K562 (cell line): ENCODE data around the gene ENTREP3. TPM values are rescaled to one million over a fixed set of nuclear protein-coding genes. Genes with fewer than 3 reads are reported as not detected.

ENCODE experiments used
- ATAC-seq: fragments of 200-7000 bp; cut with Tn5 transposase; 3 replicates; pipeline ENCODE4 v1.9.1; 2020; ENCODE audit warnings: moderate library complexity
- BruUV-seq: library from RNA; stranded (reverse); fragments of 400-500 nt; replicated peaks from 2 replicates; lab custom pipeline; 2021; lab: Mats Ljungman, UMichigan
- CTCF ChIA-PET: fragments of 300-600 bp; formaldehyde crosslinking; extraction: SDS; loops from one replicate; lab custom pipeline; 2021; ENCODE audit warnings: low intra/inter-chr PET ratio; lab: Yijun Ruan, JAX
- POLR2A ChIA-PET: fragments of 300-600, 350-650 bp; sonication (Branson Sonifier 250); formaldehyde crosslinking; extraction: SDS; loops from one replicate; lab custom pipeline; 2021; ENCODE audit warnings: antibody characterized with exemption, inconsistent platforms; lab: Yijun Ruan, JAX
- DNase-seq, 4 experiments: peaks; one replicate each; pipeline versions ENCODE4 v3.0.0 to v3.0.0-alpha.2; 2011 to 2018; ENCODE audit warnings: low spot score in 3 of 4, mixed read lengths in 3 of 4; ENCODE audit errors: extremely low read depth in 1 of 4
- FAIRE-seq: peaks from 2 replicates; lab custom pipeline; 2011; peaks lifted over from hg19 to GRCh38; lab: Jason Lieb, UNC
- H2AFZ ChIP-seq: 2 replicates; pipeline ENCODE4 v1.6.0; 2011; ENCODE audit warnings: low read depth, low read length, control low read depth, inconsistent platforms
- H3K27ac ChIP-seq: fragments of 200-600 bp; 3 replicates; pipeline ENCODE4 v1.8.0; 2011; ENCODE audit warnings: low read depth, mild to moderate bottlenecking, control low read depth, inconsistent platforms, low read length, moderate library complexity, mixed read lengths; ENCODE audit errors: extremely low read depth
- H3K27me3 ChIP-seq, 2 experiments: fragments of 300-600 bp in 1 of 2; 2 replicates in 1 of 2; 3 replicates in 1 of 2; pipeline versions ENCODE4 v1.6.0 to v1.8.0; 2011; ENCODE audit warnings: inconsistent platforms in 2 of 2, low read length in 2 of 2, mild to moderate bottlenecking in 1 of 2, mixed read lengths in 1 of 2, moderate library complexity in 1 of 2; ENCODE audit not compliant: control insufficient read depth in 2 of 2, insufficient read depth in 2 of 2
- H3K36me3 ChIP-seq: fragments of 300-600 bp; 3 replicates; pipeline ENCODE4 v1.8.0; 2011; ENCODE audit warnings: mild to moderate bottlenecking, low read length, inconsistent platforms; ENCODE audit not compliant: control insufficient read depth, insufficient read depth
- H3K4me1 ChIP-seq, 2 experiments: fragments of 200-600 bp in 1 of 2; replicated peaks in 1 of 2; 2 replicates in 1 of 2; 3 replicates in 1 of 2; pipeline versions ENCODE4 v1.5.1 to v1.8.0; 2011; ENCODE audit warnings: inconsistent platforms in 2 of 2, low read length in 2 of 2, mild to moderate bottlenecking in 1 of 2, mixed read lengths in 1 of 2, moderate library complexity in 1 of 2; ENCODE audit not compliant: control insufficient read depth in 2 of 2, insufficient read depth in 2 of 2
- H3K4me2 ChIP-seq: 2 replicates; pipeline ENCODE4 v1.6.1; 2011; ENCODE audit warnings: low read length, control low read depth, inconsistent platforms, mixed read lengths; ENCODE audit not compliant: insufficient read depth
- H3K4me3 ChIP-seq: fragments of 200-600 bp; sonication (generic), shearing (Covaris generic); 2 replicates; pipeline ENCODE4 v1.5.1; 2016; ENCODE audit warnings: control low read depth, inconsistent platforms
- H3K79me2 ChIP-seq: fragments of 200-600 bp; 3 replicates; pipeline ENCODE4 v1.8.0; 2011; ENCODE audit warnings: low read length, inconsistent platforms; ENCODE audit not compliant: control insufficient read depth, insufficient read depth
- H3K9ac ChIP-seq, 2 experiments: 2 replicates each; pipeline versions ENCODE4 v1.6.0 to v1.6.1; 2011; ENCODE audit warnings: low read depth in 2 of 2, low read length in 2 of 2, control low read depth in 1 of 2, inconsistent platforms in 1 of 2, mild to moderate bottlenecking in 1 of 2, mixed read lengths in 1 of 2; ENCODE audit not compliant: insufficient read depth in 1 of 2
- H3K9me1 ChIP-seq: one replicate; pipeline ENCODE4 v1.6.0; 2011; ENCODE audit warnings: inconsistent platforms, mild to moderate bottlenecking, low read length, moderate library complexity; ENCODE audit not compliant: control insufficient read depth, insufficient read depth
- H3K9me3 ChIP-seq: replicated peaks from 2 replicates; pipeline ENCODE4 v1.5.1; 2011; ENCODE audit warnings: low read depth, low read length, inconsistent platforms; ENCODE audit not compliant: control insufficient read depth, insufficient read depth
- H4K20me1 ChIP-seq: replicated peaks from 2 replicates; pipeline ENCODE4 v1.6.1; 2011; ENCODE audit warnings: low read length, inconsistent platforms, mixed read lengths; ENCODE audit not compliant: control insufficient read depth, insufficient read depth
- C11orf30 ChIP-seq: fragments of 450-650 bp; IDR thresholded peaks from 2 replicates; pipeline ENCODE4 v1.6.1; 2016; ENCODE audit warnings: low read depth, mild to moderate bottlenecking
- CTBP1 ChIP-seq: fragments of 450-650 bp; IDR thresholded peaks from 2 replicates; pipeline ENCODE4 v1.6.1; 2016; ENCODE audit warnings: borderline replicate concordance
- KLF10 ChIP-seq: fragments of 250-450 bp; sonication (Bioruptor Pico); IDR thresholded peaks from 2 replicates; pipeline ENCODE4 v1.6.1; 2021; ENCODE audit warnings: matching md5 sums
- MCM7 ChIP-seq, 2 experiments: fragments of 450-650 bp; IDR thresholded peaks; 2 replicates each; pipeline ENCODE4 v1.6.1; 2016 to 2018
- MIER1 ChIP-seq: fragments of 450-650 bp; IDR thresholded peaks from 2 replicates; pipeline ENCODE4 v1.6.1; 2016; ENCODE audit warnings: antibody characterized with exemption, mild to moderate bottlenecking, low read depth
- NCOA2 ChIP-seq, 2 experiments: fragments of 450-650 bp; IDR thresholded peaks; 2 replicates each; pipeline ENCODE4 v1.6.1; 2018; ENCODE audit warnings: mild to moderate bottlenecking in 2 of 2, moderate library complexity in 1 of 2; ENCODE audit not compliant: partially characterized antibody in 2 of 2
- POLR2G ChIP-seq: fragments of 200-400 bp; formaldehyde crosslinking; IDR thresholded peaks from 2 replicates; pipeline ENCODE4 v1.6.1; 2017; ENCODE audit warnings: low read depth, mild to moderate bottlenecking, antibody characterized with exemption, low read length, moderate library complexity
- RUNX1 ChIP-seq: sonication (generic); IDR thresholded peaks from 2 replicates; pipeline ENCODE4 v1.6.1; 2016; ENCODE audit warnings: antibody characterized with exemption, low read depth
- ZBED1 ChIP-seq: IDR thresholded peaks from 2 replicates; pipeline ENCODE4 v1.6.1; 2014
- ZNF174 ChIP-seq: fragments of 250-450 bp; sonication (Bioruptor Pico); IDR thresholded peaks from 2 replicates; pipeline ENCODE4 v1.4.0; 2020; ENCODE audit warnings: mild to moderate bottlenecking
- WGBS: fragments of 100-300 bp; shearing (Covaris generic); methylation state at CpG from one replicate; pipeline ENCODE4 v1.1.6; 2016; ENCODE audit warnings: low coverage, mixed read lengths; ENCODE audit not compliant: insufficient coverage; ENCODE audit errors: missing lambda C conversion rate; 5-methylcytosine and 5-hydroxymethylcytosine counted together
- in situ Hi-C: fragments of 300-500 bp; cut with MboI; formaldehyde crosslinking; loops from 4 replicates; pipeline ENCODE4 v1.15.0; 2018; ENCODE audit warnings: inconsistent platforms, mixed read lengths
- intact Hi-C: fragments of 100-400 bp; cut with micrococcal nuclease; formaldehyde crosslinking; loops from 2 replicates; pipeline ENCODE4 v1.14.2; 2022
- polyA plus RNA-seq, 8 experiments: library from polyadenylated mRNA; depleted of rRNA in 4 of 8; stranded (reverse) in 5 of 8; unstranded in 3 of 8; fragments of >200 nt; fragmentation: Nextera tagmentation in 2 of 8; fragmentation: Illumina TruSeq in 1 of 8; extraction: Ambion mirVana in 2 of 8; extraction: Trizol in 1 of 8; gene quantifications; 2 replicates each; pipeline versions ENCODE4 v1.2.1 to v1.2.3, GENCODE V29; 2011 to 2014; ENCODE audit warnings: inconsistent platforms in 1 of 8, missing spikeins in 1 of 8
- total RNA-seq, 7 experiments: library from RNA; depleted of rRNA in 6 of 7; stranded (reverse); fragments of >200 nt in 6 of 7; fragmentation: Illumina TruSeq in 2 of 7; extraction: Trizol in 2 of 7; gene quantifications; 2 replicates each; pipeline versions ENCODE4 v1.2.1 to v1.2.3, GENCODE V29; 2011 to 2021; ENCODE audit warnings: low replicate concordance in 1 of 7
- TF ChIP-seq, protein P1 (sequence below): sonication (generic); formaldehyde crosslinking; IDR thresholded peaks from 2 replicates; pipeline ENCODE4 v1.8.0; 2022; ENCODE audit warnings: missing genetic modification reagents, mild to moderate bottlenecking, borderline replicate concordance
- TF ChIP-seq, protein P2 (sequence below): fragments of 450-650 bp; IDR thresholded peaks from 2 replicates; pipeline ENCODE4 v1.6.1; 2018; ENCODE audit warnings: mild to moderate bottlenecking, low read depth; ENCODE audit not compliant: partially characterized antibody
- TF ChIP-seq, protein P3 (sequence below): sonication (generic); formaldehyde crosslinking; IDR thresholded peaks from 2 replicates; pipeline ENCODE4 v1.8.1; 2023; ENCODE audit warnings: mild to moderate bottlenecking, missing genetic modification reagents, moderate library complexity
- TF ChIP-seq, protein P4 (sequence below): sonication (generic); formaldehyde crosslinking; IDR thresholded peaks from 2 replicates; pipeline ENCODE4 v1.8.0; 2022; ENCODE audit warnings: missing genetic modification reagents, mild to moderate bottlenecking, moderate library complexity, borderline replicate concordance

ENTREP3 gene
- total and polyA plus RNA-seq, 9 of the 15 experiments (the other 6 are each of a cell fraction or from before 2014, with no cell fraction given) = 1.9 to 41.8 (median 5.9) TPM

DNA sequence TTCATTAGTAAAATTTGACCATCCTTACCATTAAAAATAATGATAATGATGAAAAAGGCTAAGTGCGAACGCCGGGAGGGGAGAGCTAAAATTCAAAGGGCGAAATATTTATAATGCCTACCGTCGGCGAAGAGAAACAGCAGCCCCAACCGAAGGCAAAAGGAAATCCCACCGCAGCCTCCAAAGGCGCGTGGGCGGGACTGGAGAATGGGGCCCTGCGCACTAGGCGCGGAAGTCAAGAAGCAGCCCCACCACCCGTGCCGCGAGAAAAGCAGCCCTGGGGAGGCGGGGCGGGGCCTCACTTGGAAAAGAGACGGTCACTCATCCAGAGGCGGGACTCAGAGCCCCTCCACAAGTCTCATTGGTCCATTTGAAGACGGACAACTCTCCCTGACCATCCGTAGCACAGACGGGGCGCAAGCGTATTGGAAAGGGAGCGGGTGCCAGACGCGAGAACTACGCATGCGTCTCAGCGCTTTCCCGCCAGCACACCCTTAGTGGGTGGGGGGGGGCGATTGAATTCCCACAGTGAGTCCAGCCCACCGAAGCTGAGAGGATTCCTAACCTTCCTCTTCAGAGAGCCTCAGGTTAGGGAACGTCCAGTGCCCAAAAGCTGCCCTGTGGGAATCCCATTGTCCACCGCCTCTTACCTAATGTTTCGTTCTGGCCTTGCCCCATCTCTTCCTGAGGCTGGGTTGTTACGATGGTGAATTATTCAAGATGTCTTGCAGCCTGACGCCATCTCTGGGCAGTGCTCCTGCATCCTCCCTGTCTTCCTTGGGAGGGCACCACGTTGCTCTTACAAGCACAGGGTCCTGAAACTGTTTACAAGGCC is 27.8 kb downstream of the ENTREP3 start (continued):
- TF ChIP-seq, protein P1, sequence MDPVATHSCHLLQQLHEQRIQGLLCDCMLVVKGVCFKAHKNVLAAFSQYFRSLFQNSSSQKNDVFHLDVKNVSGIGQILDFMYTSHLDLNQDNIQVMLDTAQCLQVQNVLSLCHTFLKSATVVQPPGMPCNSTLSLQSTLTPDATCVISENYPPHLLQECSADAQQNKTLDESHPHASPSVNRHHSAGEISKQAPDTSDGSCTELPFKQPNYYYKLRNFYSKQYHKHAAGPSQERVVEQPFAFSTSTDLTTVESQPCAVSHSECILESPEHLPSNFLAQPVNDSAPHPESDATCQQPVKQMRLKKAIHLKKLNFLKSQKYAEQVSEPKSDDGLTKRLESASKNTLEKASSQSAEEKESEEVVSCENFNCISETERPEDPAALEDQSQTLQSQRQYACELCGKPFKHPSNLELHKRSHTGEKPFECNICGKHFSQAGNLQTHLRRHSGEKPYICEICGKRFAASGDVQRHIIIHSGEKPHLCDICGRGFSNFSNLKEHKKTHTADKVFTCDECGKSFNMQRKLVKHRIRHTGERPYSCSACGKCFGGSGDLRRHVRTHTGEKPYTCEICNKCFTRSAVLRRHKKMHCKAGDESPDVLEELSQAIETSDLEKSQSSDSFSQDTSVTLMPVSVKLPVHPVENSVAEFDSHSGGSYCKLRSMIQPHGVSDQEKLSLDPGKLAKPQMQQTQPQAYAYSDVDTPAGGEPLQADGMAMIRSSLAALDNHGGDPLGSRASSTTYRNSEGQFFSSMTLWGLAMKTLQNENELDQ = no peak
- TF ChIP-seq, protein P2, sequence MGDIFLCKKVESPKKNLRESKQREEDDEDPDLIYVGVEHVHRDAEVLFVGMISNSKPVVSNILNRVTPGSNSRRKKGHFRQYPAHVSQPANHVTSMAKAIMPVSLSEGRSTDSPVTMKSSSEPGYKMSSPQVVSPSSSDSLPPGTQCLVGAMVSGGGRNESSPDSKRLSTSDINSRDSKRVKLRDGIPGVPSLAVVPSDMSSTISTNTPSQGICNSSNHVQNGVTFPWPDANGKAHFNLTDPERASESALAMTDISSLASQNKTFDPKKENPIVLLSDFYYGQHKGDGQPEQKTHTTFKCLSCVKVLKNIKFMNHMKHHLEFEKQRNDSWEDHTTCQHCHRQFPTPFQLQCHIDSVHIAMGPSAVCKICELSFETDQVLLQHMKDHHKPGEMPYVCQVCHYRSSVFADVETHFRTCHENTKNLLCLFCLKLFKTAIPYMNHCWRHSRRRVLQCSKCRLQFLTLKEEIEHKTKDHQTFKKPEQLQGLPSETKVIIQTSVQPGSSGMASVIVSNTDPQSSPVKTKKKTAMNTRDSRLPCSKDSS = no peak
- no peak for TF ChIP-seq KLF10 (CRISPR knock-in tag)

DNA sequence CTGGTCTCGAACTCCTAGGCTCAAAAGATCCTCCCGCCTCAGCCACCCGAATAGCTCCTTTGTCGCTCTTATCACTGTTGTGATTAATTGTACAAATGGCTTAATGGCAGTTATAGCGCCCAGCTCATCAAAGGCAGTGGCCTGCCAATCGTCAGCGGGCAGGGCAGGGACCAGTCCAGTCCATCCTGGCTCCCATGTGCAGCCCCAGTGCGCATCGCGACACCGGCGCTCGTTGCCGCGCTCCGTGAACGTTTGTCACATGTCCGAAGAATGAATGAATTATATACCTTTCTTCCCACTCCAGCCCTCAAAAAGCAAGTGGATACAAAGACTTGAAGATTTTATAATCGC is 28.4 kb downstream of the ENTREP3 start:
- Histone ChIP-seq H2AFZ (peak overlapping the region; percentile 51), H3K79me2 (peaks cover 27% of the 10 kb centered on the region), H3K27me3 (no peaks in the 10 kb centered on the region), H3K9me3 (no peaks in the 10 kb centered on the region), H3K9me1 (no peaks in the 10 kb centered on the region), H3K36me3 (no peaks in the 10 kb centered on the region; the same call in 2 of the 3 replicates), H4K20me1 (no peaks in the 10 kb centered on the region), H3K9ac (peak overlapping the region; percentile 83 to 96), H3K4me3 (peak overlapping the region; percentile 51), H3K4me2 (peak overlapping the region; percentile 81), H3K27ac (peak overlapping the region; percentile 86), H3K4me1 (peaks cover 30 to 50% of the 10 kb centered on the region in 2 experiments)
- WGBS = 1% methylated on average over 19 of the region's 19 CpGs
- TSS peak; percentile 86 for BruUV-seq
- FAIRE-seq = no peak
- ChIA-PET POLR2A (interaction anchor here (0.6 to 1.9 kb wide), 5 partner anchors 19 to 240 kb away, joined by 3 to 7 read pairs (median 4); no protein-coding TSS in a partner anchor), CTCF (interaction anchor here (2.7 to 3.2 kb wide), 2 partner anchors 20 to 50 kb away, joined by 17 to 31 read pairs; partner anchors contain the start of gene THBS3)
- ATAC-seq = peak; percentile 63
- intact Hi-C loops = loop anchor here (1.0 kb wide), 4 partner anchors 17 to 51 kb away; partner anchors contain the start of gene THBS3
- in situ Hi-C loops = no loop called here
- DNase-seq = peak; percentile 54 to 79 (median 58)
- TF ChIP-seq CTBP1 = peak; percentile 50; the same call in 1 of the 2 replicates
- TF ChIP-seq MIER1 = no peak; the same call in 1 of the 2 replicates
- no peak for TF ChIP-seq ZNF174
- TF ChIP-seq NCOA2 (IDR thresholded peaks at IDR 0.05; ENCODE audit: partially characterized antibody in 2 of 2) = no peak
- TF ChIP-seq, protein P3, sequence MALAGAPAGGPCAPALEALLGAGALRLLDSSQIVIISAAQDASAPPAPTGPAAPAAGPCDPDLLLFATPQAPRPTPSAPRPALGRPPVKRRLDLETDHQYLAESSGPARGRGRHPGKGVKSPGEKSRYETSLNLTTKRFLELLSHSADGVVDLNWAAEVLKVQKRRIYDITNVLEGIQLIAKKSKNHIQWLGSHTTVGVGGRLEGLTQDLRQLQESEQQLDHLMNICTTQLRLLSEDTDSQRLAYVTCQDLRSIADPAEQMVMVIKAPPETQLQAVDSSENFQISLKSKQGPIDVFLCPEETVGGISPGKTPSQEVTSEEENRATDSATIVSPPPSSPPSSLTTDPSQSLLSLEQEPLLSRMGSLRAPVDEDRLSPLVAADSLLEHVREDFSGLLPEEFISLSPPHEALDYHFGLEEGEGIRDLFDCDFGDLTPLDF (CRISPR knock-in tag) = no peak
- TF ChIP-seq C11orf30 = 0 out of 2 replicates have a peak, but pooled peaks have one; percentile 4
- TF ChIP-seq RUNX1 = no peak
- TF ChIP-seq POLR2G = 0 out of 2 replicates have a peak, but pooled peaks have one; percentile 68
- TF ChIP-seq MCM7 (IDR thresholded peaks at IDR 0.05) = no peak
- TF ChIP-seq, protein P4, sequence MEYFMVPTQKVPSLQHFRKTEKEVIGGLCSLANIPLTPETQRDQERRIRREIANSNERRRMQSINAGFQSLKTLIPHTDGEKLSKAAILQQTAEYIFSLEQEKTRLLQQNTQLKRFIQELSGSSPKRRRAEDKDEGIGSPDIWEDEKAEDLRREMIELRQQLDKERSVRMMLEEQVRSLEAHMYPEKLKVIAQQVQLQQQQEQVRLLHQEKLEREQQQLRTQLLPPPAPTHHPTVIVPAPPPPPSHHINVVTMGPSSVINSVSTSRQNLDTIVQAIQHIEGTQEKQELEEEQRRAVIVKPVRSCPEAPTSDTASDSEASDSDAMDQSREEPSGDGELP (CRISPR knock-in tag) = peak; percentile 55; the same call in 1 of the 2 replicates
- TF ChIP-seq ZBED1 = no peak
